ENCODE measurements around the gene AGTPBP1.

DNA sequence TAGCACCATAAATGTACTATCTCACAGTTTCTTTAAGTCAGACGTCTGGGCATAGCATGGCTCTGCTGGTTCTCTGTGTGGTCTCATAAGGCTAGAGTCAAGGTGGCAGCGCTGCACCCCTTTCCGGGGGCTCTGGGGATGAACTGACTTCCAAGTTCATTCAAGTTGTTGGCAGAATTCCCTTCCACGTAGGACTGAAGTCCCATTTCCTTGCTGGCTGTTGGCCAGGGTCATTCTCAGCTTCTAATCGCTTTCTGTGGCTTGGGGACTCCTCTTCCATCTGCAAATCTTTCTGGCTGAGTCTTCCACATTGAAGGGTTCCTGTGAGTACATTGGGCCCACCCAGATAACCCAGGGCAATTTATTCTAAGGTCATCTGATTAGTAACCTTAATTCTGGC is 211.0 kb downstream of the AGTPBP1 start:
- TF ChIP-seq POLR2A (IDR thresholded peaks at IDR 0.05; ENCODE audit: low read depth, low read length) (no peak), POLR2AphosphoS5 (IDR thresholded peaks at IDR 0.05; ENCODE audit: low read depth, low read length) (no peak)

Measured in GM12892 (cell line).